SIG-M5 (cell line): ENCODE measurements around the gene ACOT7.
"Not testable (repeated sequence)": the region's sequence is repeated elsewhere in the genome, so short reads cannot be mapped to it uniquely, and the experiment has no call there.

Source experiments
- DNase-seq: peaks from one replicate; lab custom pipeline; 2025; lab: John Stamatoyannopoulos, UW

The ACOT7 gene

DNA sequence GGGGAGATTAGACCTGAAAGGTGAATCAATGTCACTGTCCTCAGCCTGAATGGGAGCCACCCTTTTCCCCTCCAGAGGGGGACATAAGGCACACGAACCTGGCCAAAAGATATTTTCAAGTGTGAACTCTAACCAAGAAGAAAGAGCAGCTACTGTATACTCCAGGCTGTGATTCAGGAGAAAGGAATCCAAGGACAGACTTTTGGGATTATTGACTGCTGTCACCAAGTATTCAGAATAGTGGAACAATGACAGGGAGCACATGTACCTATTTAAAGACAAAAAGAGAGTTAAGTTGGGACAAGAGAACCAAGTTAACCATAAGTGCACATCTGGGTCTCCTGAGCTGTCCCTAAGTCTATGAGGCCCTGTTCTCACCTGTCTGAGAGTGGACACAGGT lies 160.2 kb downstream of the ACOT7 start:
- DNase-seq: no peak

DNA sequence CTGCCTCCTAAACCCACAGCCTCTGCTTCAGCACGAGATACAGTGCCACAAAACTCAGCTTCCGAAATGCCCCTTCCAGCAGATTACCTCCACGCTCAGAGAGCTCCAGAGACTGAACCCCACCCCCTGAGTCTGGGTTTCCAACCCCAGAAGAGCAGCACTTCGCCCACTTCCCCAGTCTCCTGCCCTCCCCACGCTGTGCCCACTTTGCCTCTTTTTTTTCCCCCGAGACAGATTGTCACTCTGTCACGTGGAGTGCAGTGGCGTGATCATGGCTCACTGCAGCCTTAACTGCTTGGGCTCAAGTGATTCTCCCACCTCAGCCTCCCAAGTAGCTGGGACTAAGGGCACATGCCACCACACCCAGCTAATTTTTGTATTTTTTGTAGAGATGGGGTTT lies 167.9 kb downstream of the ACOT7 start:
- DNase-seq: no peak

DNA sequence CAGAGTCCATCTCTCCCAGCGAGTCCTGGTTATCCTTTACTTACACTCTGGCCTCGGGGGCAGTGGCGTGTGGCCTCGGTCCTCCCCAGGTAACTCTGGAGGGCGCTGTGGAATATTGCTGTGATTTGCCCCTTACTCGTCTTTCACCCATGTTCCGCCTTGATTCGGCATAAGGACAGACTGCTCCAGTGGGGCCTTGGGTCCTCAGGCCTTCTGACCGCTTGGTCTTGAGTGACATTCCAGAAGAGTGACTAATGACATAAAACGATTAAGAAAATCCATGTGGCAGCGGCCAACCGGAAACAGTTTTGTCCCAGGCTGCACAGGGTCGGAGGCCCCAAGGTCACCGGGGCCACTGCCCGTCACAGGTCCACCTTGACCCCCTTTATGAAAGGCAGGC lies 168.8 kb downstream of the ACOT7 start:
- no peak for DNase-seq

DNA sequence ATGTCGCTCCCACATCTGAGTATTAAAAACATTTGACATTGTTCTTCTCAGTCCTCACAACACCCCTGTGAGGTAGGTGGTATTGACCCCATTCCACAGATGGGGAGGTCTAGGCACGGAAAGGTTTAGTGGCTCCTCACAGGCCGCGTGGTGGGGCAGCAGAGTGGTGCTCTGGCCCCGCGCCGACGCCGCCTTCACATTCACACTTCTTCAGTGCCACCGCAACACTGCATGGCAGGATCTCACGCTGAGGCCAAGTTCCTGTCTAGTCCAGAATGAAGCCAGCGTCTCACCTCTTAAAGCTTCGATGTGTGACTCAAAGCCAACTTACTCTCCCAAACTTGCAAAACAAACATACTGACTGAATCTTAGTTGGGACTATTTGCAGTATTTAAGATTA lies 169.9 kb downstream of the ACOT7 start:
- no peak for DNase-seq

DNA sequence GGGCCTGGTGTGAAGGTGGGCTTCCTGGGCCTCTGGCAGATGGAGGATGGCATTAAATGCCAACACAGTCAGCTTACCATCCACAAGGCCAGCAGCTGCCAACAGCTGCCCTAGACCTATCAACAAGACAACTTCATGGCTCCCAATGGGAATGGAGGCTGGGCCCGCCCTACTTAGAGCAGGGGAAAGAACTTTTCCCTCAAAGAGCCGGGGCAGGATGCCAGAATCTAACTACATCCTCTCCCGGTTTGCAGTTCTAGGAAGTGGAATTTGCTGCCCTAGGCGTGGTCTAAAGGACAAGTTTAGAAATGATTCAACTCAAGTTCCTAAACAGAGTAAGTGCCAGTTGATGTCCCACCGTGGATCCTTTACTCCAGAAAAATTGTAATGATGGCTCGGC lies 170.9 kb downstream of the ACOT7 start:
- no peak for DNase-seq

DNA sequence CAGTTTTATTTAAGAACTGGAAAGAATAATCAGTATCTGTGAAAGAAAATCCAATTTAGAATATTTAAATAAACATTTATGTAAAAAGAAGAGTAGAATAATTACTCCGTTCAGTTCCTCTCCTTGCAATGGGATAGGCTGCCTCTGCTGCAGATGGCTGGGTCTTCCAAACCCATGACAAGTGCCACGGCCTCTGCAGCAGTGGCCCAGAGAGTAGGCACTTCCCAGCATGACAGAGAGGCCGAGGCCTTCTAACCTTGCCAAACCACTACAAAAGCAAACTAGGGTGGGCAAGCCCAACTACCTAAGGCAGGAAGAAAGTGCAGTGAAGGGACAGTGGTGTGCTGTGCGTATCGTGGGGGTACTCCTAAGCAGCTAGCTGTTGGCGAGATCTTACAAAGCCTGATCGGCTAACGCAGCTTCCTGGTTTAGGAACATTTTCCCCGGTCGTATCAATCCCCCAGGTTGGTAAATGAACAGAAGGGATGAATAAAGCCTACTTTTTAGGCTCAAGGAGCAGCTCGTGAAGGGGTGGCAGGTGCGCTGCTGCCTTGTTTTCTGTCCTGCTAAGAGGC lies 172.3 kb downstream of the ACOT7 start:
- DNase-seq: no peak

DNA sequence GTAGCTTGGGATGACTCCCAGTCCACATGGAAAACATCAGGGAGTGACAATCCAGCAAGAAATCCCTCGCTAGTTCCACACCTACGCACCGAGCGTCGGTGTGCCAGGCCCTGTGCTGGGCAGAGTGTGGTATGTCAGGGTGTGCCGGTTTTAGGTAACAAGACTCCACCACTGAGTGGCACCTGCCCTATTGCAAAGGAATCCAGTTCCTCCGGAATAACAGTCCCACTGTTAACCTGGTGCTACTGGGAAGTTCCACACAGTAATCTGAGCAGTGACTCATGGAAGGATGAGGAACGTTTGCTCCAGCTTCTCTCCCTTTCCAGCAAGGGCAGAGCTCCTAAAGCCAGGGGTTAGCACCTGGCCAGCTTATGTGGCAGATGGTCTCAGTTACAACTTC lies 173.3 kb downstream of the ACOT7 start:
- no peak for DNase-seq

DNA sequence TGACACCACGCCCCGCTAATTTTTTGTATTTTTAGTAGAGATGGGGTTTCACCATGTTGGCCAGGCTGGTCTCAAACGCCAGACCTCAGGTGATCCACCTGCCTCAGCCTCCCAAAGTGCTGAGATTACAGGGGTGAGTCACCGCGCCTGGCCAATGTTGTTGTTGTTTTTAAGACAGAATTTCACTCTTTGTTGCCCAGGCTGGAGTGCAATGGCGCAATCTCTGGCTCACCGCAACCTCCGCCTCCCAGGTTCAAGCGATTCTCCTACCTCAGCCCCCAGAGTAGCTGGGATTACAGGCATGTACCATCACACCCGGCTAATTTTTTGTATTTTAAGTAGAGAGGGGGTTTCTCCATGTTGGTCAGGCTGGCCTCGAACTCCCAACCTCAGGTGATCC lies 173.9 kb downstream of the ACOT7 start:
- not testable (repeated sequence) for DNase-seq

DNA sequence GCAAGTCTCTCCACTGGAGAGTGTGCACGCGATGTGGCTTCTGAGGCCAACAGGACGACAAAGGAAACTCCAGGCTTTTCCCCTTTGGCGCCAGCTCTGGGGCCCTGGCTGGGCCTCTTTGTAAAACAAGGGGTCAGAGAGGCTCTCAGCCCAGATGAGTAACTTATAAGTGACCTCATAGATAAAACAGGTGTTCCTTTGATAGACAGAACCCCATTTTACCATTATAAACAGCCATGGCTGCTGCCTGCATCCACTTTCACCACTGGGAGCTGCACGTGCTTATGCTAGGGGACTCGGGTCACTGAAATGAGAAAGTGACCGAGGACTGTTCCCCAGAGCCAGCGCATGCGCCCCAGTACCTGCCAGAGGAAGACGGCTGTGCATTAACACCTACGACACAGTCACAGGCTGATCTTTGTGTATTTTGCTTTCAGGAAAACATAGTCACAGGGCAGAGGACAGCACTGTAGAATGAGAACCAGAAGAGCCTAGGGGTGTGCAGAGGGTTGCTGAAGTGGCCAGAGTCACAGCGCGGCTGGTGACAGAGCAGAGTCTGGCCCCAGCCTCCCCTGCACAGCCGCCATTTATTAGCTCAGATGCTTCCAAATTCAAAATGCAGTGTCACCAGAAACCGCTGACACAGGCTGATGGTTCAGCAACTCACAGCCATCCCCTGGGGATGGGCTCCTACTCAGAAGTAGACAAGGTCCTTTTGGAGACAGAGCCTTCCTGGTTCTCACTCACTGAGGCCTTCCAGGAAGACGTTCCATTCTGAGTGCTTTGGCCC lies 175.0 kb downstream of the ACOT7 start:
- DNase-seq: no peak
